GM19043 (cell line): ENCODE results near the gene CDV3.

Experiments used
- ATAC-seq: cut with Tn5 transposase; IDR thresholded peaks from one replicate; pipeline ENCODE4 v1.9.1; 2021; ENCODE audit warnings: low read depth; ENCODE audit not compliant: unreplicated experiment

Gene CDV3

DNA sequence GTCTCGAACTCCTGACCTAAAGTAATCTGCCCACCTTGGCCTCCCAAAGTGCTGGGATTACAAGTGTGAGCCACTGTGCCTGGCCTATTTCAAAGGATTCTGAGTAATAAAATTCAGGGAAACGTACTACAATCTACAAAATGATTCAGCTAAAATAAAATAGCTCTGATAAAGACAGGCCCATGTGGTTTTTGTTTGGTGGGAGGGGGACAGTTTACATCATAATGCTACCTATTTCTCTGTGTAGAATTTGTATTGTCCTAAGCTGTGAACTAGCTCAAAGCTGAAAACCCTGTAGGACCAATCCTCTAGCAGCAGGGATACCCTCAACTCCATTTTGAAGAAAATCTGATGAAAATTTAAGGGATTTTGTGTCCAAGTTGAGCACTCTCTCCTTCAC is 25.8 kb downstream of the CDV3 start:
- ATAC-seq = no peak

GRCh38 chr3:133600572-133601081 is 27.1 kb downstream of the CDV3 start:
- ATAC-seq = no peak

DNA sequence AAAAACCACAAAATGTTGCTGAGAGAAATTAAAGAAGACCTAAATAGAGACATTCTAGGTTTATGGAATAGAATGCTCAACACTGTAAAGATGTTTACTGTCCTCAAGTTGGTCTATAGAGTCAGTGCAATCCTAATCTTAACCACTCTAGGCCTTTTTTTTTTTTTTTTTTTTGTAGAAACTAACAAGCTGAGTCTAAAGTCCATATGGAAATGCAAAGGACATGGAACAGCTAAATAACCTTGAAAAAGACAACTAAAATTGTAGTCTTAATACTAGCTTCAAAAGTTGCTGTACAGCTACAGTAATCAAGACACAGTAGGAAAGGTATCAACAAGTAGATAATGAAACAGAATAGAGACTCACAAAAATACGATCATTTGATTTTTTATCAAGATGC is 32.9 kb downstream of the CDV3 start:
- ATAC-seq = no peak

- no peak for ATAC-seq
Observed at GRCh38 chr3:133606902-133607301, 33.4 kb downstream of the CDV3 start.

DNA sequence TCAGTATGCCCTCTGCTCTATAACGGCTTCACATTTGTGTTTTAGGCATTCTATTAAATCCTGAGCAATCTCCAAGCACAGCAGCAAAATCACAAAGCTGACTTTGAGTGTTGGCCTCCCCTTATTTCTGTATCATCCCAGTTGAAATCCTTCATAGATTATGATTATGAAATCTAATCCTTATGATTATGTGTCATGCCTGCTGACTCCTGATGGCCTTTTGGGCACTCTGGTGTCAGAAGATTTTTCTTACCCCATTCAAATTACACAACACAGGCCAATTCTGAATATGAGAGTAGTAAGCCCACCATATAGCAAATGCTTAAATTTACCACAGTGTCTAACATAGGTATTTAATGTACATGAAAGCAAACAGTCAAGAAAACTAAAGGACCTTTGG is 34.3 kb downstream of the CDV3 start:
- no peak for ATAC-seq

GRCh38 chr3:133608388-133608787 is 34.9 kb downstream of the CDV3 start:
- no peak for ATAC-seq

DNA sequence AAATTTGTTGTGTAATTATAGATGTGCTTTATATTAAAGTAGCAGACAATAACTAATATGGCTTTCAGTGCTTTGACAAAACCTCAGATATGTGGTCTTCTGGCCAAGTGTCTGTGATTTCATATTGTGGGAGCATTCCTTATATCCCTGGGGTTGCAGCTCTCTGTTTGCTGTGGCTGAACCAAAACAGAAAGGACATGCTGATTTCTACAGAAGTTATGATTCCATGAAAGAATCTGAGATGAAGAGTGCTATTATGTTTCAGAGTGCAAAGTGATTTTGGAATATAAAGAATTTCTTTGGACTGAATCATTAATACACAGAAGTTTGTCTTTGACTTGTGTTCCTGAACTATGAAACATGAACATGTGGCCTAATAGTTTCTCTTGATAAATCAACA is 36.5 kb downstream of the CDV3 start:
- no peak for ATAC-seq

DNA sequence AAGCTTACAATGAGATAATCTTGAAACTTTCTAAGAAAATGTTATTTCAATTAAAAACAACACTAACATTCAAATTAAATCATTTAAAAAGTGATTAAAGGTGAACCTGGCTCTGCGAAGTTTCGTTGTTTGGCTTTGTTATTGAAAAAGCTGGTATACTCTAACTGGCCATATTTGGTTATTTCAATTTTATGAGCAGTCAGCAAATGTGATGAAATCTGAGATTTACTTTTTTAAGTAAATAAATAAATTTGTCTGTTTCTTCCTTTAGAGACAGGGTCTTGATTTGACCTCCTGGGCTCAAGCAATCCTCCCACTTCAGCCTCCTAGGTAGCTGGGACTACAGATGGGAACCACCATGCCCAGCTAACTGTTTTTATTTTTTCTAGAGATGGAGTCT is 38.0 kb downstream of the CDV3 start:
- no peak for ATAC-seq

GRCh38 chr3:133620066-133620784 is 46.7 kb downstream of the CDV3 start:
- ATAC-seq = peak; percentile 96

DNA sequence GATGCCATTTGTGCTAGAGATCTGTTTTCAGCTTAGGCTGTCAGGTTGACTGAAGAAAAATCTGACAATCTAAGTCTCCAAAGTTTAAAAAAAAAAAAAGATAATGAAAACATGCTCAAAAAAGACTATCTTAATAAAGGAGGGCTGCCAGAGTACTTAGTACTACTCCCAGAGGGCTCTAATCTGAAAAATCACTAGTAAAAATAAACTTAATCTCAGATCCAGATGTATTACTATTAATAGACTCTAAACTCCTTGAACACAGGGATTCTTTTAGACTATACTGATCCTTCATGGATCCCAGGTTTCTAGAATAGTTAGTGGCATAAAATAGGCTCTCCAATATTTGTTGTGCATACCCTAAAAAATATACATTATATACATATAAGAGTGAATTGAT is 54.3 kb downstream of the CDV3 start:
- no peak for ATAC-seq

- ATAC-seq = no peak
Observed at GRCh38 chr3:133629146-133629545, 55.7 kb downstream of the CDV3 start.

DNA sequence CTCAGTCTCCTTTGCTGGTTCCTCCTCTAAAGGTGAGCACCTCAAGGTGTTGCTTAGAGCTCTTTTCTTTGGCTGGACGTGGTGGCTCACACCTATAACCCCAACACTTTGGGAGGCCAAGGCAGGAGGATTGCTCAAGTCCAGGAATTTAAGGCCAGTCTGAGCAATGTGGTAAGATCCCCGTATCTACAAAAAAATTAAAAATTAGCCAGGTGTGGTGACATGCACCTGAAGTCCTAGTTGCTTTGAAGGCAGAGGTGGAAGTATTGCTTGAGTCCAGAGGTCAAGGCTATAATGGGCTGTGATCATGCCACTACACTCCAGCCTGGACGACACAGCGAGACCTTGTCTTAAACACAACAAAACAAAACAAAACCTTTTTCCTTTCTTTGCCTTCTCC is 60.0 kb downstream of the CDV3 start:
- no peak for ATAC-seq
